GM19023 (cell line): ENCODE data around the gene GALNT10.

Experiments used
- ATAC-seq: cut with Tn5 transposase; IDR thresholded peaks from one replicate; pipeline ENCODE4 v1.9.1; 2021; ENCODE audit warnings: mild to moderate bottlenecking, moderate library complexity; ENCODE audit not compliant: unreplicated experiment

The GALNT10 gene

DNA sequence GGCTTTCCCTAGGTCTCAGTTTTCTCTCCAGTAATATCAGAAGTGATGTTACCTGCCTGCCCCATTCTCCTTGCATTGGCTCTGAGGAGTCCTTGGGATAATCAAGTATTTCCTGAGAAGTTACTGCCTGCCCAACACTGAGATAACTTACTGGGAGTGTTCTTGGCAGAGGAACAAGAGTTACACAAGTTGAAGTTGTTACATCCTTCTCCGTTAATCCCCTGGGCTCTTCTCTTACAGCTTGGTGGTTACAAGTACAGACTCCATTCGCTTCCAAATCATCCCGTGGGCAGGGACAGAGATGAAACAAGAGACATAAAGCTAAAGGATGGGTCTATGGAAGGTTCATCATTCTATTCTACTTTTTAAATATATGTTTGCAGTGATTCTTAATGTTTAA lies 181.2 kb downstream of the GALNT10 start:
- no peak for ATAC-seq

DNA sequence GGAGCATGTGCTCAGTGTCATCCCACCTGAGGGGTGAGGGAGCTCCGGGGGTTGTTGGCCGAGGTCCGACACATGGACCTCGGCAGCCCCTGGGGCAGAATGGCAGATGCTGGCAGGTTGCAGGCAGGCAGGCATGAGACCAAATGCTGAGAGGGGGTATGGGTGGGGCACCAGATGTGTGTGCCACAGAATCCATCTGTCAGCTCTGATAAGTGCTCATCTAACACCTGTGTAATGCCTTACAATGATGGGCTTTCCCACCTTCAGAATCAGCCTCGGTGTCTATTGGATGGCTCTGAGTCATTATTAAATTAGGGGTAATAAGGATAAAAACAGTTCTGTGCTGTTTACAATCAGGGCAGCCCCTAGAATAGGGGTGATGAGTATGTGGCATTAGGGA lies 182.1 kb downstream of the GALNT10 start:
- no peak for ATAC-seq

DNA sequence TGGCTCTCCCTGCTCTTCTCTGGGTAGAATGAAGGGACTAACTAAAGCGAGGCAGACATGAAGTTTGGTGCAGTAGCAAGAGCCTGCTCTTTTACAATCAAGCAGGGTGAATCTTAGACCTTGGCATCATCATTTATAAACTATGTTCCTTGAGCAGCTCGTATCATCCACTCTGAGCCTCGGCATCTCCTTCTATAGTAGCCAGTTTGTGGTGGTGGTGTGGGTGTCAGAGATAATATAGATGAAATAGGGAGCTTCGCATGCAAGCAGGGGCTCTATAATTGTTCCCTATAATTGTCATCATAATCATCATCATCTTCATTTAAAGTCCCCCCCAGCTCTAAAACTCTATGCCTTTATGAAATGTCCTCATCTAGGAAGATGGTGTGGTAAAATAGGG lies 182.8 kb downstream of the GALNT10 start:
- ATAC-seq: no peak

GRCh38 chr5:154373729-154374179 lies 183.2 kb downstream of the GALNT10 start:
- no peak for ATAC-seq

GRCh38 chr5:154374264-154374663 lies 183.7 kb downstream of the GALNT10 start:
- ATAC-seq: no peak

- ATAC-seq: no peak
These were observed 184.9 kb downstream of the GALNT10 start for GRCh38 chr5:154375329-154376008.

DNA sequence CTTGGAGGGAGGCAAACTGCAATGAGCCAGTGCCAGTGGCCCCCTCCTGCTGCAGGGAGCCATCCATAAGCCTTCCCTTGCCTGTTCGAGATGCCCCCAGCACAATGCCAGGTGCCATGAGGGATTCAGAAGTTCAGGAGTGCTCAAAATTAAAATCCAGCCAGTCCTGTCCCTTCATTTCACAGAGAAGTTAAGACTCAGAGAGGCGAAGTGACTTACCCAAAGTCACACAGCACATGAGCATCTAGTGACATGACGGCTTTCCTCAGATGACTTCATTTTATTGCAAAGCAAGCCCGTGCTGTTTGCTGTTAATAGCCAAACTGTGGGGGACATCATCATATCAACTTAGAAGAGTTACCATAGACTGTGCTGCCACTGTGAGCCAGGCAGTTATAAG lies 185.9 kb downstream of the GALNT10 start:
- ATAC-seq: no peak

DNA sequence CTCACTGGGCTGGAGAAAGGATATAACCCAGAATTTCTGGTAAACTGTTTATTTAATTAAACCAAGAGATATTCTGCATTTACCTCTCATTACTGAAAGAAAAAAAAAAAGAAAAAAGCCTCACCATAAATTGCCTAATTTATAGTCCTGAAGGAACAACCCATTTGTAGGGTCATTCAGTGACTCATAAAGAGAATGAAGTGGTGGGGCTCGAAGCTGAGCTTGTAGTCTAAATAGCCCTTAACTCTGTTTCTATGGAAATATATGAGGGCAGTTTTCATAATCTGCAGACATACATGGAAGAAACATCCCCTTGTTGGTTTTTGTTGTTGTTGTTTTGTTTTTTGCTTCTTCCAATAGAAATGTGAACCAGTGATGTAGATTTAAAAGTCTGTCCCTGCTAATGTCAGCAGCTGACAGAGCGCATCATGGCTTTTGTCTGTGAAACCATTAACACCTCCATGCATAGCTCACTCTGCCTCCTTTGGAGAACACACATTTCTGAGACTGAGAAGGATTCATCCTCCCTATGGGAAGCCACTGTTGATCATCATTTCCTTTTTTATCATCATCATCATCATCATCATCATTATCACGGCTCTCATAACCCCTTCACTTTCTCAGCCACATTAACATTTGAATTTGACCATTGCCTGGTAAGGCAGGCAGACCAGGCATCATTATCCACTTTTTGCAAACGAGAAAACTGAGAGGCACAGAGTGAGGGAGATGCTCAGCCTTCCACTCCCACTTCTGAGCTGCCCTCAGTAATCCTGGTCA lies 187.4 kb downstream of the GALNT10 start:
- no peak for ATAC-seq

GRCh38 chr5:154380263-154380662 lies 189.7 kb downstream of the GALNT10 start:
- no peak for ATAC-seq

DNA sequence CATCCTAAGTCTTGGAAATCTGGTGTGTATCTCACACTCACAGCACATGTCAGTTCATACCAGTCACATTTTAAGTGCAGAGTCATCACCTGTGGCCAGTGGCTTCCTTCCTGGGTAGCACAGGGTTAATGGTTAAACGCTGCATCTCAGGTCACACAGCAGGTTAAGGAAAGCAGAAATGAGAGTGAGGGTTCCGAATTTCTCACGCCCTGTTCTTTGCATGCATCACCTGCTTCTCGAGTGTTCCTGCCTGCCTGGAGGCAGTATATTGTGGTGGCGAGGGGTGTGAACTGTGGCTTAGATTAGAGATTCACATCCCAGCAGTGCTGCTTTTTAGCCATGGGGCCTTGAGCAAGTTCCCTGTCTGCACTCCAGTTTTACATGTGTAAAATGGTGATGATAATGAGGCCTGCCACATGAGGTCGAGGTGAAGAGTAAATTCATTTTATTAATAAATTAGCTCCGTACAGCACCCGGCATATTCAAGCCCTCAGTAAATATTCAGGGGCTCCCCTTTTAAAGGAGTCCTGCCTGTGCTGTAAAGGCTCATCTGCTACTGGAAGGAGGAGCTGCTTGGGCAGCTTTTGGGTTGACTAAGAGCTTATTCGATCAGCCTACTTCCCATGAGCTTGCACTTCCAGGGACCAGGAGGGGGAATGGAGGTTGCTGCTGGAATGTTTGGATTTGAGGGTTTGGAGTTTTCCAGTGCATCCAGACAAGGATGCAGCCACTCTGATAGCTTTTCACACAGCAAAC lies 194.1 kb downstream of the GALNT10 start:
- peak; percentile 99 for ATAC-seq

GRCh38 chr5:154385236-154385512 lies 194.6 kb downstream of the GALNT10 start:
- ATAC-seq: no peak

DNA sequence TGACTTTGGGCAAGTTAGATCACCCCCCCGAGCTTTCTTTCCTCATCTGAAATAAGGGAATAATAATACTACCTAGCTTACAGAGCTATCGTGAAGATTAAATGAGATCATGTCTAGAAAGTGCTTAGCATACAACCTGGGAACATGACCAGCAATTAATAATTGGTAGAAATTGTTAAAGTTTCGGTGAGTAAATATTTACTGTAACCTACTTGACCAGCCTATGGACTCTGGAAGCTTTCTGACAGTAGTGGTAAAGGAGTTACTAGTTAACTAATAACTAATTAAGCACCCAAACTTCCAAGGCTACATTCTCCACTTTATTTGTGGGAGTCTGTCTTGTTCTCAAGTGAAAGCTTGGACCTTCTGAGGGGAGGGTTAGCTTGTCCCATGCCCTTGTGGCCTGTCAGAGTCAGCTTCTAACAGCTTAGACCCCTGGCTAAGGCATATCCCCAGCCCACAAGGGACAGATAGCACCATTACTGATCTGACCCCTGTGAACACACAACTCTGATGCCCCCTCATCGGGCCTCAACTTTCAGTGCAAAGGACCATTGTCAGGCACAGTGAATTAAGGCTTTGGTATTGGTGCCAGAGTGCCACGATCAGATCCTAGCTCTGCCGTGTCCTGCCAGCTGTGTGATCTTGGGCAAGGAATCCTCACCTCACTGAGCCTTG lies 196.6 kb downstream of the GALNT10 start:
- ATAC-seq: no peak

- ATAC-seq: no peak
These were observed 198.3 kb downstream of the GALNT10 start for GRCh38 chr5:154388842-154389241.

DNA sequence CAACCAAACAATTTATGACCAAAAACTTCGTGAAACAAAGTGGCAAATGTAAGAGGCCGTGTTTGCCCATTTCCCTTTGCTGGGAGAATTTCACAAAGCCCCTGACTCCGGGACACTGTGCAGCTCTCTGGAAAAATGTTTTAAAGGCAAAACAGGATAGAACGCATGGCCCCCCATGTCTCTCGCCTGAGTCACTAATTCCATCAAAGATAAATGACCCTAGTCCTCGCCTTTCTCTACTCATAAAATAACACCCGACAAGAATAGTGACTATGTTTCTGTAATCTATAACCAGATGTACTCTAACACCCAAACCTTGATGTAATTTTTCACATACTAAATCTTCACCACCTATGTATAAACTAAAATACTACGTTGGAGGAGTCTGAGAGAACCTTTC lies 199.6 kb downstream of the GALNT10 start:
- ATAC-seq: no peak

GRCh38 chr5:154390746-154391359 lies 200.3 kb downstream of the GALNT10 start:
- ATAC-seq: no peak

DNA sequence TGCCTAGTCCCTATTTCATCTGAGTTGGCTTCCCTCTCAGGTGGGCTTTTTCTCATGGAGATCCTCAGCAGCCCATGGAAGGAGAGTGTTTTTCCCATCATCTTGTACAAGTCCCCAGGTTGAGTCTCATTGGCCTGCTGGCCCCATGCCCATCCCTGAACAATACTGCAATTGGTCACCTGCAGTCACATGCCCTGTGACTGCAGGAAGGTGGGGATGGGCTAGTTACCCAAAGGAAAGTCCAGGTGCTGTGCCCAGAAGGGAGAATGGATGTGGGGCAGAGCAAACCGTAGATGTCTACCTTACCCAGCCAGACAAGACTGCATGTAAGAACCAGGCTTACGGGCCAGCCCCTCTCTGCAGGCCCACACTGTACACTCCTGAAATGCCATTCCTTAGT lies 201.3 kb downstream of the GALNT10 start:
- ATAC-seq: no peak

DNA sequence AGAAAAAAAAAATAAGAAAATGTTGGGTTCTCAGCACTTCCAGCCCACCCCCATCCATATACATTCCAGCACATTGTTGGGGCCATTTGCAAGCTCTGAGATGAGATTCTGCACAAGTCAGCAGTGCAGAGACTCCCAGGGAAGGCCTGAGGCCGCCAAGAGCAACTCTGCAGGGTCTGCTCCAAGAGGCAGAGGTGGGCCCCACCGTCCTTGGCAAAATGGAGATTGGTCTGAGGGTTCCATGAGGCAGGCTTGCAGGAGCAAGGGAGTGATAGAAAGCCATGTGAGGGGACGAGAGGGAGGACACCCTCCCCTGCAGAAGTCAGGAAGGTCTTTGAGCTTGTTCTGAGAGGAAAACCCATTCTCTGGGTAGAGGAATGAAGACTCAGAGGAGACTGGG lies 203.3 kb downstream of the GALNT10 start:
- ATAC-seq: no peak

GRCh38 chr5:154394307-154394706 lies 203.8 kb downstream of the GALNT10 start:
- ATAC-seq: no peak

- ATAC-seq: peak; percentile 62
These were observed 205.0 kb downstream of the GALNT10 start for GRCh38 chr5:154395407-154396106.

- no peak for ATAC-seq
These were observed 205.6 kb downstream of the GALNT10 start for GRCh38 chr5:154396128-154396527.
